SK-N-SH (cell line): ENCODE data around the gene CBX6.

Source experiments
- EP300 ChIP-seq, 2 experiments: IDR thresholded peaks; 2 replicates each; pipeline versions ENCODE4 v1.4.0 to v1.6.1; 2012; ENCODE audit warnings: borderline replicate concordance in 1 of 2, low read depth in 1 of 2, low read length in 1 of 2
- EZH2phosphoT487 ChIP-seq: fragments of 200-600 bp; sonication (generic); IDR thresholded peaks from 2 replicates; pipeline ENCODE4 v1.6.1; 2017; ENCODE audit warnings: low read depth, mixed run types, mild to moderate bottlenecking, antibody characterized with exemption, moderate library complexity, borderline replicate concordance
- GABPA ChIP-seq: IDR thresholded peaks from 2 replicates; pipeline ENCODE4 v1.4.0; 2012; ENCODE audit warnings: low read depth, mild to moderate bottlenecking
- PBX3 ChIP-seq: IDR thresholded peaks from 2 replicates; pipeline ENCODE4; 2012
- POLR2AphosphoS5 ChIP-seq: IDR thresholded peaks from 2 replicates; pipeline ENCODE4 v1.6.1; 2012; ENCODE audit warnings: low read depth, low read length
- RAD21 ChIP-seq: IDR thresholded peaks from 2 replicates; pipeline ENCODE4 v1.6.1; 2012; ENCODE audit warnings: mild to moderate bottlenecking, low read length
- TAF1 ChIP-seq: IDR thresholded peaks from 2 replicates; pipeline ENCODE4 v1.6.1; 2012; ENCODE audit warnings: low read depth, mild to moderate bottlenecking, low read length, moderate library complexity, borderline replicate concordance
- USF2 ChIP-seq: fragments of 150-350 bp; IDR thresholded peaks from 2 replicates; pipeline ENCODE4 v1.6.1; 2017; ENCODE audit warnings: antibody characterized with exemption, low read length, low read depth, borderline replicate concordance
- TF ChIP-seq, protein P1 (sequence below): fragments of 200-600 bp; sonication (generic); IDR thresholded peaks from 2 replicates; pipeline ENCODE4 v1.6.1; 2017; ENCODE audit warnings: antibody characterized with exemption, mild to moderate bottlenecking, moderate library complexity
- TF ChIP-seq, protein P2 (sequence below): IDR thresholded peaks from 2 replicates; pipeline ENCODE4 v1.6.1; 2012; ENCODE audit warnings: mild to moderate bottlenecking, low read depth, low read length, moderate library complexity

- TF ChIP-seq, protein P1, sequence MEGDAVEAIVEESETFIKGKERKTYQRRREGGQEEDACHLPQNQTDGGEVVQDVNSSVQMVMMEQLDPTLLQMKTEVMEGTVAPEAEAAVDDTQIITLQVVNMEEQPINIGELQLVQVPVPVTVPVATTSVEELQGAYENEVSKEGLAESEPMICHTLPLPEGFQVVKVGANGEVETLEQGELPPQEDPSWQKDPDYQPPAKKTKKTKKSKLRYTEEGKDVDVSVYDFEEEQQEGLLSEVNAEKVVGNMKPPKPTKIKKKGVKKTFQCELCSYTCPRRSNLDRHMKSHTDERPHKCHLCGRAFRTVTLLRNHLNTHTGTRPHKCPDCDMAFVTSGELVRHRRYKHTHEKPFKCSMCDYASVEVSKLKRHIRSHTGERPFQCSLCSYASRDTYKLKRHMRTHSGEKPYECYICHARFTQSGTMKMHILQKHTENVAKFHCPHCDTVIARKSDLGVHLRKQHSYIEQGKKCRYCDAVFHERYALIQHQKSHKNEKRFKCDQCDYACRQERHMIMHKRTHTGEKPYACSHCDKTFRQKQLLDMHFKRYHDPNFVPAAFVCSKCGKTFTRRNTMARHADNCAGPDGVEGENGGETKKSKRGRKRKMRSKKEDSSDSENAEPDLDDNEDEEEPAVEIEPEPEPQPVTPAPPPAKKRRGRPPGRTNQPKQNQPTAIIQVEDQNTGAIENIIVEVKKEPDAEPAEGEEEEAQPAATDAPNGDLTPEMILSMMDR = no peak
- TF ChIP-seq USF2 (no peak), EP300 (IDR thresholded peaks at IDR 0.05; ENCODE audit: borderline replicate concordance in 1 of 2, low read depth in 1 of 2, low read length in 1 of 2) (no peak), PBX3 (no peak), TAF1 (no peak), EZH2phosphoT487 (no peak), GABPA (no peak), POLR2AphosphoS5 (no peak), RAD21 (no peak)
- TF ChIP-seq, protein P2, sequence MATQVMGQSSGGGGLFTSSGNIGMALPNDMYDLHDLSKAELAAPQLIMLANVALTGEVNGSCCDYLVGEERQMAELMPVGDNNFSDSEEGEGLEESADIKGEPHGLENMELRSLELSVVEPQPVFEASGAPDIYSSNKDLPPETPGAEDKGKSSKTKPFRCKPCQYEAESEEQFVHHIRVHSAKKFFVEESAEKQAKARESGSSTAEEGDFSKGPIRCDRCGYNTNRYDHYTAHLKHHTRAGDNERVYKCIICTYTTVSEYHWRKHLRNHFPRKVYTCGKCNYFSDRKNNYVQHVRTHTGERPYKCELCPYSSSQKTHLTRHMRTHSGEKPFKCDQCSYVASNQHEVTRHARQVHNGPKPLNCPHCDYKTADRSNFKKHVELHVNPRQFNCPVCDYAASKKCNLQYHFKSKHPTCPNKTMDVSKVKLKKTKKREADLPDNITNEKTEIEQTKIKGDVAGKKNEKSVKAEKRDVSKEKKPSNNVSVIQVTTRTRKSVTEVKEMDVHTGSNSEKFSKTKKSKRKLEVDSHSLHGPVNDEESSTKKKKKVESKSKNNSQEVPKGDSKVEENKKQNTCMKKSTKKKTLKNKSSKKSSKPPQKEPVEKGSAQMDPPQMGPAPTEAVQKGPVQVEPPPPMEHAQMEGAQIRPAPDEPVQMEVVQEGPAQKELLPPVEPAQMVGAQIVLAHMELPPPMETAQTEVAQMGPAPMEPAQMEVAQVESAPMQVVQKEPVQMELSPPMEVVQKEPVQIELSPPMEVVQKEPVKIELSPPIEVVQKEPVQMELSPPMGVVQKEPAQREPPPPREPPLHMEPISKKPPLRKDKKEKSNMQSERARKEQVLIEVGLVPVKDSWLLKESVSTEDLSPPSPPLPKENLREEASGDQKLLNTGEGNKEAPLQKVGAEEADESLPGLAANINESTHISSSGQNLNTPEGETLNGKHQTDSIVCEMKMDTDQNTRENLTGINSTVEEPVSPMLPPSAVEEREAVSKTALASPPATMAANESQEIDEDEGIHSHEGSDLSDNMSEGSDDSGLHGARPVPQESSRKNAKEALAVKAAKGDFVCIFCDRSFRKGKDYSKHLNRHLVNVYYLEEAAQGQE = no peak
Measured at GRCh38 chr22:38817196-38817595, 54.8 kb downstream of the CBX6 start.
